PC-3 (cell line): Measurements from ENCODE around the gene AQP3. TPM values are rescaled to one million over a fixed set of nuclear protein-coding genes. Genes with fewer than 3 reads are reported as not detected.

Experiments used
- ATAC-seq: fragments of 200-7000 bp; cut with Tn5 transposase; 2 replicates; pipeline ENCODE4 v1.9.1; 2020; ENCODE audit warnings: mild to moderate bottlenecking, moderate library complexity
- BruUV-seq: library from RNA; stranded (reverse); fragments of 400-500 nt; replicated peaks from 2 replicates; lab custom pipeline; 2021; lab: Mats Ljungman, UMichigan
- CTCF ChIA-PET: fragments of 300-600 bp; sonication (Branson Sonifier 250); formaldehyde crosslinking; loops from one replicate; lab custom pipeline; 2022; ENCODE audit warnings: antibody characterized with exemption; lab: Charles Lee
- POLR2A ChIA-PET: fragments of 300-600 bp; sonication (Branson Sonifier 250); formaldehyde crosslinking; loops from one replicate; lab custom pipeline; 2022; ENCODE audit warnings: antibody characterized with exemption; ENCODE audit not compliant: unreplicated experiment; lab: Charles Lee
- DNase-seq: peaks from one replicate; pipeline ENCODE4 v3.0.0-alpha.2; 2015
- H2AFZ ChIP-seq: fragments of 300-600 bp; sonication (generic); 2 replicates; pipeline ENCODE4 v1.6.0; 2016; ENCODE audit warnings: antibody characterized with exemption, low read length
- H3F3A ChIP-seq: fragments of 300-600 bp; sonication (generic); one replicate; pipeline ENCODE4 v1.6.0; 2017; ENCODE audit warnings: antibody characterized with exemption, low read length, control low read depth, mild to moderate bottlenecking; ENCODE audit not compliant: unreplicated experiment
- H3K27ac ChIP-seq: fragments of 300-600 bp; sonication (generic); 2 replicates; pipeline ENCODE4 v1.5.1; 2016; ENCODE audit warnings: mild to moderate bottlenecking, low read length
- H3K27me3 ChIP-seq: fragments of 300-600 bp; sonication (generic); 2 replicates; pipeline ENCODE4 v1.6.1; 2016; ENCODE audit warnings: low read length, mixed read lengths
- H3K36me3 ChIP-seq: fragments of 300-600 bp; sonication (generic); 2 replicates; pipeline ENCODE4 v1.6.1; 2016; ENCODE audit warnings: low read depth, mixed run types, low read length, mixed read lengths
- H3K4me1 ChIP-seq: fragments of 300-600 bp; sonication (generic); 2 replicates; pipeline ENCODE4 v1.5.1; 2016; ENCODE audit warnings: low read length; ENCODE audit not compliant: insufficient read depth
- H3K4me2 ChIP-seq: fragments of 300-600 bp; sonication (generic); 2 replicates; pipeline ENCODE4 v1.6.0; 2016; ENCODE audit warnings: low read length
- H3K4me3 ChIP-seq: fragments of 300-600 bp; sonication (generic); 2 replicates; pipeline ENCODE4 v1.5.1; 2016; ENCODE audit warnings: mild to moderate bottlenecking, low read length, mixed read lengths
- H3K79me2 ChIP-seq: fragments of 300-600 bp; sonication (generic); 2 replicates; pipeline ENCODE4 v1.6.1; 2017; ENCODE audit warnings: low read length, mixed read lengths
- H3K9ac ChIP-seq: fragments of 300-600 bp; sonication (generic); 2 replicates; pipeline ENCODE4 v1.6.0; 2016; ENCODE audit warnings: mild to moderate bottlenecking, low read length
- H3K9me2 ChIP-seq: fragments of 300-600 bp; sonication (generic); replicated peaks from 2 replicates; pipeline ENCODE4 v1.6.1; 2016; ENCODE audit warnings: mixed run types, low read length, mixed read lengths
- H3K9me3 ChIP-seq: fragments of 300-600 bp; sonication (generic); 2 replicates; pipeline ENCODE4 v1.6.1; 2016; ENCODE audit warnings: low read length, mixed read lengths
- H4K20me1 ChIP-seq: fragments of 300-600 bp; sonication (generic); 2 replicates; pipeline ENCODE4 v1.6.1; 2016; ENCODE audit warnings: low read length, mixed read lengths
- CTCF ChIP-seq: fragments of 300-600 bp; sonication (generic); conservative IDR thresholded peaks from 2 replicates; pipeline ENCODE4 v1.5.1; 2017; ENCODE audit warnings: antibody characterized with exemption, low read depth, mild to moderate bottlenecking, low read length
- EZH2 ChIP-seq: fragments of 300-600 bp; sonication (generic); IDR thresholded peaks from one replicate; pipeline ENCODE4 v1.6.1; 2017; ENCODE audit warnings: antibody characterized with exemption, mild to moderate bottlenecking, low read length; ENCODE audit not compliant: unreplicated experiment
- EZH2phosphoT487 ChIP-seq: fragments of 300-600 bp; sonication (generic); IDR thresholded peaks from 2 replicates; pipeline ENCODE4 v1.6.1; 2018; ENCODE audit warnings: mild to moderate bottlenecking, antibody characterized with exemption, low read length, borderline replicate concordance
- intact Hi-C: fragments of 100-400 bp; cut with micrococcal nuclease; formaldehyde crosslinking; loops from 2 replicates; pipeline ENCODE4 v1.9.0; 2023
- total RNA-seq: library from RNA; depleted of rRNA; stranded (reverse); fragments of >200 nt; gene quantifications from 2 replicates; pipeline ENCODE4 v1.2.3, GENCODE V29; 2014

AQP3 gene
- total RNA-seq, 1 experiment from 2014 or later = 5.1 TPM

GRCh38 chr9:33450621-33451146 lies 3.3 kb upstream of the AQP3 start:
- intact Hi-C loops = no loop called here
- ChIA-PET POLR2A (no interaction called here), CTCF (interaction anchor here (0.5 kb wide), 1 partner anchor 23 kb away, joined by 4 read pairs; the partner anchor contains the start of gene NOL6)
- no peak overlapping the region for H3K27ac ChIP-seq
- no peaks in the 10 kb centered on the region for H3K36me3 ChIP-seq
- no peaks in the 10 kb centered on the region for H3K9me2 ChIP-seq
- H3K4me1 ChIP-seq = peaks cover 23% of the 10 kb centered on the region
- H3K79me2 ChIP-seq = no peaks in the 10 kb centered on the region
- no peaks in the 10 kb centered on the region for H4K20me1 ChIP-seq
- no peaks in the 10 kb centered on the region for H3F3A ChIP-seq
- no TSS peak for BruUV-seq
- ATAC-seq = no peak
- no peak overlapping the region for H3K4me3 ChIP-seq
- H3K4me2 ChIP-seq = no peak overlapping the region
- H3K9me3 ChIP-seq = no peaks in the 10 kb centered on the region
- no peak overlapping the region for H2AFZ ChIP-seq
- no peak overlapping the region for H3K9ac ChIP-seq
- H3K27me3 ChIP-seq = no peaks in the 10 kb centered on the region
- DNase-seq = no peak
- TF ChIP-seq EZH2 = no peak
- TF ChIP-seq EZH2phosphoT487 = no peak
- TF ChIP-seq CTCF = no peak

GRCh38 chr9:33449715-33450114 lies 2.3 kb upstream of the AQP3 start:
- intact Hi-C loops = loop anchor here (5.0 kb wide), 1 partner anchor 42 kb away; no protein-coding TSS in a partner anchor

More at GRCh38 chr9:33449715-33450114, 2.3 kb upstream of the AQP3 start:
- Histone ChIP-seq H3K4me3 (no peak overlapping the region), H3K9ac (no peak overlapping the region), H3K9me2 (no peaks in the 10 kb centered on the region), H3K9me3 (no peaks in the 10 kb centered on the region), H4K20me1 (no peaks in the 10 kb centered on the region), H3K4me1 (peaks cover 31% of the 10 kb centered on the region), H3K27me3 (no peaks in the 10 kb centered on the region), H3F3A (no peaks in the 10 kb centered on the region), H3K36me3 (no peaks in the 10 kb centered on the region), H3K79me2 (no peaks in the 10 kb centered on the region), H3K27ac (no peak overlapping the region), H3K4me2 (no peak overlapping the region), H2AFZ (no peak overlapping the region)
- no peak for TF ChIP-seq CTCF
- CTCF ChIA-PET = no interaction called here
- POLR2A ChIA-PET = no interaction called here
- DNase-seq (no peak), ATAC-seq (no peak)
- BruUV-seq = no TSS peak
